Transverse colon (tissue), 4 donors: ENCODE measurements around the gene SYS1.

Experiments used
- CTCF ChIP-seq, 5 experiments: fragments of 200-600 bp in 3 of 5; fragments of 450-650 bp in 2 of 5; sonication (generic) in 3 of 5; IDR thresholded peaks; 1 replicate in 2 of 5; 2 replicates in 3 of 5; pipeline ENCODE4 v1.5.1; 2016 to 2017; ENCODE audit warnings: antibody characterized with exemption in 5 of 5, inconsistent platforms in 3 of 5, mild to moderate bottlenecking in 2 of 5, moderate library complexity in 1 of 5
- EP300 ChIP-seq: sonication (generic); formaldehyde crosslinking; IDR thresholded peaks from one replicate; pipeline ENCODE4 v1.6.1; 2017; ENCODE audit warnings: antibody characterized with exemption, low read depth
- POLR2A ChIP-seq: fragments of 450-650 bp; IDR thresholded peaks from one replicate; pipeline ENCODE4 v1.6.1; 2016; ENCODE audit warnings: antibody characterized with exemption, mild to moderate bottlenecking, moderate library complexity
- POLR2AphosphoS5 ChIP-seq, 3 donors: sonication (generic); formaldehyde crosslinking; IDR thresholded peaks; one replicate each; pipeline ENCODE4 v1.6.1; 2016; ENCODE audit warnings: antibody characterized with exemption in 3 of 3

- TF ChIP-seq CTCF (IDR thresholded peaks at IDR 0.05): no peak
- no peak for TF ChIP-seq POLR2AphosphoS5 (IDR thresholded peaks at IDR 0.05)
- TF ChIP-seq POLR2A: no peak
- TF ChIP-seq EP300: no peak
Measured at GRCh38 chr20:45329497-45330319, 33.2 kb upstream of the SYS1 start.
